ENCODE results near the gene PSMB2. TPM values are rescaled to one million over a fixed set of nuclear protein-coding genes. Genes with fewer than 3 reads are reported as not detected.

PSMB2 gene
- total and polyA plus RNA-seq, 2 of the 8 experiments (the other 6 are each of a cell fraction or from before 2014, with no cell fraction given), result 91.4 to 101 TPM

DNA sequence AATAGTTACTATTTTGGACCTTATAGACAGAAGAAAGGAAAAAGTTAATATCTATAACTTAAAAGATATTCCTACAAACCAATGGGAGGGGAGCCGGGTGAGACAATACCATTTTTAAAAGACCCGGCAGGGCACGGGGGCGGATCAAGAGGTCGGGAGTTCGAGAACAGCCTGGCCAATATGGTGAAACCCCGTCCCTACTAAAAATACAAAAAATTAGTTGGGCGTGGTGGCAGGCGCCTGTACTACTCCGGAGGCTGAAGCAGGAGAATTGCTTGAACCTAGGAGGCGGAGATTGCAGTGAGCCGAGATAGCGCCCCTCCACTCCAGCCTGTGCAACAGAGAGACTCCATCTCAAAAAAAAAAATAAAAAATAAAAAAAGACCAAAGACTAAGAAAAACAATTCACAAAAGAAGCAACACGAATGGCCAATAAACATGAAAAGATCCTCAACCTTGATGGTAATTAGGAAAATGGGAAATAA lies 1.2 kb upstream of the PSMB2 start:
- peaks cover 0 to 4% (median 0%) of the 10 kb centered on the region in 4 experiments; a peak in 1 of 8 replicates for H3K36me3 ChIP-seq (ENCODE audit: control insufficient read depth in 2 of 4, insufficient read depth in 4 of 4, low read length in 3 of 4)
- peaks cover 2% of the 10 kb centered on the region; the same call in 1 of the 2 replicates for H3K23me2 ChIP-seq (ENCODE audit: low read depth, low read length)
- WGBS, 2 experiments (ENCODE audit: extremely low coverage in 1 of 2, insufficient coverage in 1 of 2, insufficient read length in 1 of 2, insufficient replicate concordance in 2 of 2, low coverage in 1 of 2, low lambda C conversion rate in 2 of 2, missing lambda C conversion rate in 1 of 2), result 67% methylated on average over 14 of the region's 14 CpGs; no CpG with 5 or more reads in 1 of the 2 experiments
- no peak overlapping the region for H4K5ac ChIP-seq (ENCODE audit: insufficient read length, low read depth, low read length)
- H4K8ac ChIP-seq (ENCODE audit: extremely low read depth, insufficient read depth, low read length), result no peak overlapping the region
- no peak overlapping the region for H2BK120ac ChIP-seq (replicated peaks; ENCODE audit: low read depth, low read length)
- H3K9ac ChIP-seq (replicated peaks in 1 of 4; ENCODE audit: extremely low read depth in 1 of 4, low read depth in 3 of 4, low read length in 3 of 4), result no peak overlapping the region
- H3K23ac ChIP-seq (ENCODE audit: insufficient read length), result no peak overlapping the region
- H3K4me2 ChIP-seq (ENCODE audit: insufficient read depth in 1 of 2, low read depth in 2 of 2, low read length in 2 of 2), result peak overlapping the region; percentile 70 to 81; a peak in 2 of 4 replicates
- H3K4me3 ChIP-seq (ENCODE audit: extremely low read depth in 1 of 4, insufficient read depth in 2 of 4, low read depth in 3 of 4, low read length in 4 of 4), result peak overlapping the region in 3 of 4 experiments; percentile 11 to 84 (median 78); a peak in 4 of 8 replicates
- H2AFZ ChIP-seq (ENCODE audit: low read length), result no peak overlapping the region
- no peak overlapping the region for H3K14ac ChIP-seq (ENCODE audit: insufficient read length)
- no peak overlapping the region for H2BK20ac ChIP-seq (ENCODE audit: low read length)
- POLR2A ChIA-PET (ENCODE audit: partially characterized antibody), result interaction anchor here (0.8 to 1.2 kb wide), 4 partner anchors 57 to 288 kb away, joined by 3 to 4 read pairs (median 3); partner anchors contain the start of gene AGO3
- CTCF ChIA-PET (ENCODE audit: partially characterized antibody), result no interaction called here
- H3K56ac ChIP-seq (replicated peaks; ENCODE audit: insufficient read length, low read depth, low read length), result no peak overlapping the region
- H3K27me3 ChIP-seq (replicated peaks in 1 of 4; ENCODE audit: control insufficient read depth in 3 of 4, extremely low read depth in 1 of 4, insufficient read depth in 3 of 4, low read length in 3 of 4), result no peaks in the 10 kb centered on the region
- no peak overlapping the region for H2BK12ac ChIP-seq (ENCODE audit: low read depth, low read length)
- H3K4me1 ChIP-seq (replicated peaks in 1 of 4; ENCODE audit: control insufficient read depth in 3 of 4, insufficient read depth in 4 of 4, low read length in 3 of 4), result no peaks in the 10 kb centered on the region
- H3K79me2 ChIP-seq (ENCODE audit: control insufficient read depth in 1 of 2, insufficient read depth in 2 of 2, low read length in 2 of 2), result peaks cover 14 to 36% of the 10 kb centered on the region in 2 experiments
- peaks cover 3% of the 10 kb centered on the region; the same call in 1 of the 2 replicates for H3K79me1 ChIP-seq (ENCODE audit: low read depth, low read length)
- H2BK5ac ChIP-seq (ENCODE audit: low read depth, low read length), result no peak overlapping the region
- H4K91ac ChIP-seq (replicated peaks; ENCODE audit: insufficient read length, low read length), result no peak overlapping the region
- H3K18ac ChIP-seq (ENCODE audit: extremely low read depth, low read length), result no peak overlapping the region
- DNase-seq (ENCODE audit: low read depth in 1 of 2, low spot score in 2 of 2) (no peak), FAIRE-seq (no peak)
- no peak overlapping the region for H2AK5ac ChIP-seq (ENCODE audit: low read depth, low read length)
- no peaks in the 10 kb centered on the region for H3K9me3 ChIP-seq (ENCODE audit: insufficient read depth in 2 of 2, low read depth in 1 of 2, low read length in 1 of 2)
- no peak overlapping the region for H3K4ac ChIP-seq (replicated peaks; ENCODE audit: insufficient read length, low read depth, low read length)
- no peak overlapping the region for H3K27ac ChIP-seq (ENCODE audit: low read depth, low read length)
- no peak overlapping the region for H2BK15ac ChIP-seq (ENCODE audit: low read length)
- no peaks in the 10 kb centered on the region for H4K20me1 ChIP-seq (replicated peaks in 1 of 2; ENCODE audit: control insufficient read depth in 1 of 2, insufficient read depth in 2 of 2, low read length in 2 of 2)
- TF ChIP-seq NRF1 (IDR thresholded peaks at IDR 0.05; ENCODE audit: low read depth, low read length) (no peak), KDM1A (IDR thresholded peaks at IDR 0.05; ENCODE audit: borderline replicate concordance, low read length) (no peak), BACH1 (IDR thresholded peaks at IDR 0.05; ENCODE audit: low read length) (no peak), EP300 (IDR thresholded peaks at IDR 0.05; ENCODE audit: borderline replicate concordance in 1 of 2, low read depth in 2 of 2, low read length in 2 of 2) (no peak), TAF7 (optimal IDR thresholded peaks at IDR 0.05; ENCODE audit: borderline replicate concordance, low read depth, low read length) (no peak), RBBP5 (IDR thresholded peaks at IDR 0.05; ENCODE audit: borderline replicate concordance, low read depth, low read length) (no peak), NANOG (IDR thresholded peaks at IDR 0.05; ENCODE audit: insufficient read depth, low read depth, low read length, poor library complexity, severe bottlenecking) (no peak), RNF2 (IDR thresholded peaks at IDR 0.05; ENCODE audit: borderline replicate concordance, low read depth, low read length, missing control alignments, poor library complexity, severe bottlenecking) (no peak), KDM5A (IDR thresholded peaks at IDR 0.05; ENCODE audit: low read length) (no peak), POLR2A (IDR thresholded peaks at IDR 0.05; ENCODE audit: control extremely low read depth in 1 of 2, low read depth in 2 of 2, low read length in 2 of 2) (no peak), CREB1 (IDR thresholded peaks at IDR 0.05) (no peak)
- TF ChIP-seq, protein P1, sequence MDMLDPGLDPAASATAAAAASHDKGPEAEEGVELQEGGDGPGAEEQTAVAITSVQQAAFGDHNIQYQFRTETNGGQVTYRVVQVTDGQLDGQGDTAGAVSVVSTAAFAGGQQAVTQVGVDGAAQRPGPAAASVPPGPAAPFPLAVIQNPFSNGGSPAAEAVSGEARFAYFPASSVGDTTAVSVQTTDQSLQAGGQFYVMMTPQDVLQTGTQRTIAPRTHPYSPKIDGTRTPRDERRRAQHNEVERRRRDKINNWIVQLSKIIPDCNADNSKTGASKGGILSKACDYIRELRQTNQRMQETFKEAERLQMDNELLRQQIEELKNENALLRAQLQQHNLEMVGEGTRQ (IDR thresholded peaks at IDR 0.05; ENCODE audit: low read length), result no peak

Measured in H1 (cell line).